WI38 (cell line): ENCODE data around the gene CAMK2N2.

Experiments used
- H3K4me3 ChIP-seq: 2 replicates; pipeline ENCODE4 v1.5.1; 2011; ENCODE audit warnings: low read depth, mild to moderate bottlenecking, control low read depth, low read length
- TF ChIP-seq, protein P1 (sequence below): IDR thresholded peaks from 2 replicates; pipeline ENCODE4 v1.5.1; 2012; ENCODE audit warnings: low read depth, mild to moderate bottlenecking, control low read depth, low read length

Gene CAMK2N2

DNA sequence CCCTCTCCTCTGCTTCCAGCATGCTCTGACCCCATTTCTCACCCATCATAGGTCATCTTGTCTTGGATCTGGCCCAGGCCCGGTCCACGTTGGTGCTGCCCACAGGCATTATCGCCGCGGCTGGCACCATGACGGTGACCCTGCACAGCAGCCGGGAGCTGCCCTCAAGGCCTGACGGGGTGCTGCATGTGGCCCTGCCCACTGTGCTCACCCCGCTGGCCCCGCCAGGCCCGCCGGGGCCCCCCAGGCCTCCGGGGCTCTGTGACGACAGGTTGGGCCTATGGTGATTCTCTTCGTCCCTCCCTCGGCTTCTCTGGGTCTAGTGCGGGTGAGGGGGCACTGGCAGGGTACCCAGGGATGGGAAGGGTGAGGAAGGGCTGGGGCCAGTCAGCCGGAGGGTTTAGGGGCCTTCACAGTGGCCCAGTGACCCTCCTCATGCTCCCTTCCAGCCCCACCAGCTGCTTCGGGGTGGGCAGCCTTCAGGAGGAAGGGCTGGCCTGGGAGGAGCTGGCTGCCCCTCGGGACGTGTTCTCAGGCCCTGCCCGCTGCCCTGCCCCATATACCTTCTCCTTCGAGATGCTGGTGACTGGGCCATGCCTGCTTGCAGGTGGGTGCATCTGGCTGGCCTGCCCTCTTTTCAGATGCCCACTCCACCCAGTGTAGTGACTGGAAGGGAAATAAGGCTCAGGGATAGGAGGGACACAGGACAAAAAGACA is 28.1 kb downstream of the CAMK2N2 start:
- H3K4me3 ChIP-seq, result no peak overlapping the region
- TF ChIP-seq, protein P1, sequence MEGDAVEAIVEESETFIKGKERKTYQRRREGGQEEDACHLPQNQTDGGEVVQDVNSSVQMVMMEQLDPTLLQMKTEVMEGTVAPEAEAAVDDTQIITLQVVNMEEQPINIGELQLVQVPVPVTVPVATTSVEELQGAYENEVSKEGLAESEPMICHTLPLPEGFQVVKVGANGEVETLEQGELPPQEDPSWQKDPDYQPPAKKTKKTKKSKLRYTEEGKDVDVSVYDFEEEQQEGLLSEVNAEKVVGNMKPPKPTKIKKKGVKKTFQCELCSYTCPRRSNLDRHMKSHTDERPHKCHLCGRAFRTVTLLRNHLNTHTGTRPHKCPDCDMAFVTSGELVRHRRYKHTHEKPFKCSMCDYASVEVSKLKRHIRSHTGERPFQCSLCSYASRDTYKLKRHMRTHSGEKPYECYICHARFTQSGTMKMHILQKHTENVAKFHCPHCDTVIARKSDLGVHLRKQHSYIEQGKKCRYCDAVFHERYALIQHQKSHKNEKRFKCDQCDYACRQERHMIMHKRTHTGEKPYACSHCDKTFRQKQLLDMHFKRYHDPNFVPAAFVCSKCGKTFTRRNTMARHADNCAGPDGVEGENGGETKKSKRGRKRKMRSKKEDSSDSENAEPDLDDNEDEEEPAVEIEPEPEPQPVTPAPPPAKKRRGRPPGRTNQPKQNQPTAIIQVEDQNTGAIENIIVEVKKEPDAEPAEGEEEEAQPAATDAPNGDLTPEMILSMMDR, result no peak

DNA sequence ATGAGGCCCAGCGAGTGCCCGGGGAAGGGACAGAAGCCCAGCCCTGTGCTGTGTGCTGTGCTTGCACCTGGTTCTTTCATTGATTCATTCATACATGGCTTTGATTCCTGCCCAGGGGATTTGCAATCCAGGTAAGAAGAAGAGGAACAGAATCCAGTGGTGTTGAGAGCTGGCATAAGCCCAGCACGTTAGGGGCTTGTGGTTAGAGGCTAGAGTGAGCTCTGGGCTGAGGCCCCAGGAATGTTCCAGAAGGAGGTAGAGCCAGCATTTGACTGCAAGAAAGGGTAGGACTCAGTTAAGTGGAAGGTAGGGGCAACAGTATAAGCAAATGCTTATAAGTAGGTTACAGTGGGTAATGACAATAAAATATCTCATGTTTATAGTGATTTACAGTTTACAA is 29.7 kb downstream of the CAMK2N2 start:
- TF ChIP-seq, protein P1, result no peak
- no peak overlapping the region for H3K4me3 ChIP-seq

DNA sequence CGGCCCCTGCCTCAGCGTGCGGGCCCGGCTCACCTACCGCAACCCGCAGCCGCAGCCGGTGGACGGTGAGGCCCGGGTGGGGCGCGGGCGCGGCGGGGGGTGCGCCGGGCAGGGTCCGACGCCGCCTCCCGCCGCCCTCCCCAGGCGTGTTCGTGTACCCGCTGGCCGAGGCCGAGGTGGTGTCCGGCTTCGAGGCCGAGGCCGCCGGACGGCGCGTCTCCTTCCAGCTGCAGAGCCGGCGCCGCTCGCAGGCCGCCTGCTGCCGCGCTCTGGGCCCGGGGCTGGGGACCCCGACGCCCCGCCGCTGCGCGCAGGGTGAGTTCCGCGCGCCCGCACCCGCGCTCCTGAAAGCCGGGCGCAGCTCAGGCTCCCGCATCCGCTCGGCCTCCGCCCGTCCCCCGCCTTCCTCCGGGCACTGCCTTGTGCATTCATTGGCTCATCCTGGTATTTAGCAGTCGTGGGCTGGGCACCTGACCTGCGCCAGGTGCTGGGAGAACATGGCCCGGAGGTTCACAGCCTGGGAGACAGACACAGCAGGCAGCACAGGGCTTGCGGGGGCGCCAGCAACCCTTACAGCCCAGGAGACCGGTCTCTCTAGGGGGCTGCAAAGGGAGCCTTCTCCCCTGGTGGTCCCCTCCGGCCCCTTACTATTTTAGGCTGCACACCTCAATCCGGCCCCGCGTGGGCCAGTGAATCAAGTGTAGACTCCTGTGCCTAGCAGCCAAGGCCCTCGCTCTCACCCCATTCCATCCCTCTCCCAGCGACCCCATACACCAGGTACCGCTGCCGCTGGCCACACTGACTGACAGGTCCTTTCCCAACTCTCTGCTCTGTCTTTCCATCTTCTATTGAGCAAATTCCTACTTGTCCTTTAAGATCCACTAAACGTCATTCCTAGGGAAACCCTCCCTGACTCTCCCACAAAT is 30.5 kb downstream of the CAMK2N2 start:
- H3K4me3 ChIP-seq, result no peak overlapping the region
- TF ChIP-seq, protein P1, result no peak

DNA sequence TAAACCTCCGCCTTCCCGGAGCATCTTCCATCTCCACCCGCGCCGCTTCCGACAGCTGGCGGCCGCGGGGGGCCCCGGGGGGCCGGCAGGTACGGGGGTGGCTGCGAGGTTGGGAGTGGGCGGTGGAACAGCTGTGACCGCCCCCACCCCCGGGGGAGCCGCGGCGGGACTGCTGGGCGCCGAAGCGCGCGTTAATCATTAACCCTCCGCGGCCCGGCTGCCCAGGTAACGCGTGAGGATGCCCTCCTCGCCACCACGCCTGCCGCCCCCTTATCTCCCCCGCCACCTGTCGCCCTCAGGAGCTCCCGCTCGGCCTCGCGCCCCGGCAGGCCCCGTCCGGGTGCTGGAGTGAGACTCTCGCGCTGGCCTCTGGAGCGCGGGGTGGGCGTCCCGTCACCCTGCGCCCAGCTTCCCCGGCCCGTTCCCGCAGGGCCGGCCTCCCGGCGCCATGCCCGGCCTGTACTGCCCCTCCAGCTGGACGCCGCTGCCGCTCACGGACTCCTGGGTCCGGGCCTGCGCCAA is 31.2 kb downstream of the CAMK2N2 start:
- no peak overlapping the region for H3K4me3 ChIP-seq
- TF ChIP-seq, protein P1, result no peak

DNA sequence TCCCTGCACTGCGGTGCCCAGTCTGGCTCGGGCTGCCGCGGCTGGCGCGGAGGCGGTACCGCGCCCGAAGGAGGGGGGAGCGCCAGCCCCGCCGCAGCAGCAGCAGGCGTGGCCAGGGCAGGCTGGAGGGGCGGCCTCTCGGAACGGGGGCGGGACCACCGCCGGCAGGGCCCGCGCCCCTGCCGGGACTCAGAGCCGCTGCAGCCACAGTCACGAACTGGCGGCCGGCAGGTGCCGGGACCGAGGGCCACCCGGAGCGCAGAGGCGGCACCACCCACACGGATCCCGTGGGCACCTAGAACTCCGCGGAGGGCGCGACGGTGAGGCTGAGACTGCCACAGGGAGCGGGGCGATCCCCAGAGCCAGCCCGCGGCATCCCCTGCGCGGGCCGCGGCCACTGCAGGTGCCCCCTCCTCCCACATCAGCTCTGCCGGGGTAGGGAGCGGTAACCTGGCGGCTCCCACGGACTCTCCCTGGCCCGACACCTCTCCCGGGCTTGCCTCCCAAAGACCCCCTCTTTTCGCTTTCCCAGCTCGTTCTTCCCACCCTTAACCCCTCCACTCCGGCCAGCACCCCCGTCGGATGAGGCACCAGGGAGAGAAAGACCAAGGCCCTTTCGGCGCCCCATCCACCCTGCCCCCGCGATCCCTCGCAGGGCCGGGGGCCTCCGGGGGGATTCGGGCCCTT is 31.8 kb downstream of the CAMK2N2 start, which contains the start of gene VWA5B2:
TSS of gene VWA5B2 (plus strand) at position 192 of the 687 bp plus-strand sequence. CDS start 944 bp downstream, outside the sequence.
- peak within 1 kb of the TSS; percentile 39 for H3K4me3 ChIP-seq
- TF ChIP-seq, protein P1, result 0 out of 2 replicates have a peak, but pooled peaks have one; percentile 5

DNA sequence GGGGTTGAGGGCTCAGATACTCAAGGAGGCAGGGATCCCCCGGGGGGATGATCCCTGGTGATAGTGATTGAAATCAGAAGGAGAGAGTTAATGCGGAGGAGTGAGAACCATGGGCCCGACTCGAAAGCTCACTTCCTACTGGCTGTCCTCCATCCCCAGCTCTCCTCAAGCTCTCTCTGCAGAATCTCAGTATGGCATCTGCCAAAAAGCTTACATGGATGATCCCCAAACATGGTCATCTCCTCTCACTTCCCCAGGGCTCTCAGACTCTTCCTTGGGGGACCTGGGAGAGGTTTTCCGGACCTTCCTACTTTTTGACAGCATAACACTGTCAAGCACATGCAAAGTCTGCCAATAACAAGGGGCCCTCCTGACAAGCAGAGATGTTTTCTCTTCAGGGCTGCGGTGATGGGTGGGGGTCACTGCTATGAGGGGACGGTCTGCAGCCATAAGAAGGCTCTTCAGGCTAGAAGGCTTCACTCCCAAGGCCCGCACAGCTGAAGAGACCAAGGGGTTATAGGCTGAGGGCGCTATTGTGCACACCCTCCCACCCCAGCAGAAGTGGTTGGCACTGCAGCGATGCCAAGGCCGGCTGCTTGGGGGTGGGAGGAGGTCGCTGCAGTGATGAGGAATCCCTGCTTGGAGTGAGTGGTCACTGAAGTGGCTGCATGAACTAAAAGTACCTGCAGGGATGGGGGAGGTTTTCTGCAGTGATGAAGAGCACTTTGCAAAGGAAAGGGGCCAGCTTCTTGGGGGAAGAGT is 32.8 kb downstream of the CAMK2N2 start:
- TF ChIP-seq, protein P1, result no peak
- H3K4me3 ChIP-seq, result no peak overlapping the region
